ENCODE data around the gene CDC42.

DNA sequence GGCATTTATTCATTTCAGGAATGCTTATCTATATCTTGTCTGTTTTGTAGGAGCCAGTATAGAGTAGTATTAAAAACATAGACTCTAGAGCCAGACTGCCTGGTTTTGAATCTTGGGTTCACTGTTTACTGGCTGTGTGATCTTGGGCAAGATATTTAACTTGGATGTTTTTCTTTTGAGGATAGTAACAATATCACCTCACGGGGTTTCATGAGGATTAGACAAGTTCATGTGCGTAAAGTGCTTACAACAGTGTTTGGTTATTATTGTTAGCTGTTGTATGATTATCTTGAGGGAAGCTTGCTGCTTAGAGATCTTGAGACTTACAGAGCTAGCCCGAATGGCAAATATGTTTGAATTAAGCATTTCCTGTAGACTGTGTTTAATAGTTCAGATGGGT, 50.2 kb downstream of the CDC42 start:
- no peak for TF ChIP-seq CTCF (conservative IDR thresholded peaks at IDR 0.05; ENCODE audit: low read length)
- TF ChIP-seq EZH2phosphoT487 (IDR thresholded peaks at IDR 0.05; ENCODE audit: borderline replicate concordance) = no peak
